ENCODE data around the gene MGAT3.

DNA sequence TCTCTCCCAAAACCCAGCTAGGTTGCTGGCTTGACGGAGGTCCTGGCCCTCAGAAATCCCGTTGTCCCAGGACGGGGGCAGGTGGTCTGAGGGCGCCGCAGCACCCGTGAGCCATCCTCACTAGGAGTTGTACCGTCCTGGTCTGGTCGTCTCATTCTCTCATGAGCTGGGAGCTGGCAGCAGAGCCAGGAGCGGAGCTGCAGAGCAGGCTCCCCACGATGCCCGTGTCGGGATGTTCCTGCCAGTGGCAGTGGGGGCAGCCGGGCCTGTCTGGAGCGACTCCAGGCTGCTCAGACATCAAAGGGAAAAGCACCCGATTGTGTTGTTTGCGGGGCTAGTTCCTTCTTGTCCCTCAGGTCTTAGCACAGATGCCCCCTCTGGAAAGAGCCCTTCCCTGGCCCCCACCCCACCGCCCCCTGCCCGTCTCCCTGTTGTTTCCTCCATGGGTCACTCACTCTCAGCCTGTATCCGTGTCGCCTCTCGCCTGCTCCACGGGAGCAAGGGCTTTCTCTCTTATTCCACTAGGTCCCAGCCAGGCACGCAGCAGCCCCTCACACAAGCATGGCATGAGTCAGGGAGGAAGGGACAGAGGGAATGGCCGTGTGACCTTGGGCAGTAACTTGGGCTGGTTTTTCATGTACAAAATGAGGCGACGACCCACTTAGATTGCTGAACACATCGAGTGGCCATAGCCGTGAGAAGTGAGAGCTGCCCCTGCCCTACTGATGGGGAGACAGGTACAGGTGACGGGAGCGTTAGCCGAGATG lies 23.2 kb upstream of the MGAT3 start:
- TF ChIP-seq CHD2 (IDR thresholded peaks at IDR 0.05; ENCODE audit: low read depth, low read length) (no peak), ETV5 (CRISPR knock-in tag; IDR thresholded peaks at IDR 0.05; ENCODE audit: low read depth) (no peak), NFE2L1 (tag; IDR thresholded peaks at IDR 0.05; ENCODE audit: borderline replicate concordance, low read depth) (no peak), RAD21 (CRISPR knock-in tag; conservative IDR thresholded peaks at IDR 0.05 in 1 of 2, IDR thresholded peaks at IDR 0.05 in 1 of 2) (no peak), EHMT2 (IDR thresholded peaks at IDR 0.05) (no peak), SNRNP70 (optimal IDR thresholded peaks at IDR 0.05; ENCODE audit: low read depth, low read length) (no peak), TCF3 (CRISPR knock-in tag; IDR thresholded peaks at IDR 0.05) (no peak), ASH1L (IDR thresholded peaks at IDR 0.05; ENCODE audit: borderline replicate concordance, low read depth, partially characterized antibody) (no peak), SMAD4 (CRISPR knock-in tag; conservative IDR thresholded peaks at IDR 0.05) (no peak), ZBTB8A (IDR thresholded peaks at IDR 0.05; ENCODE audit: partially characterized antibody) (no peak)
- TF ChIP-seq, protein P1, sequence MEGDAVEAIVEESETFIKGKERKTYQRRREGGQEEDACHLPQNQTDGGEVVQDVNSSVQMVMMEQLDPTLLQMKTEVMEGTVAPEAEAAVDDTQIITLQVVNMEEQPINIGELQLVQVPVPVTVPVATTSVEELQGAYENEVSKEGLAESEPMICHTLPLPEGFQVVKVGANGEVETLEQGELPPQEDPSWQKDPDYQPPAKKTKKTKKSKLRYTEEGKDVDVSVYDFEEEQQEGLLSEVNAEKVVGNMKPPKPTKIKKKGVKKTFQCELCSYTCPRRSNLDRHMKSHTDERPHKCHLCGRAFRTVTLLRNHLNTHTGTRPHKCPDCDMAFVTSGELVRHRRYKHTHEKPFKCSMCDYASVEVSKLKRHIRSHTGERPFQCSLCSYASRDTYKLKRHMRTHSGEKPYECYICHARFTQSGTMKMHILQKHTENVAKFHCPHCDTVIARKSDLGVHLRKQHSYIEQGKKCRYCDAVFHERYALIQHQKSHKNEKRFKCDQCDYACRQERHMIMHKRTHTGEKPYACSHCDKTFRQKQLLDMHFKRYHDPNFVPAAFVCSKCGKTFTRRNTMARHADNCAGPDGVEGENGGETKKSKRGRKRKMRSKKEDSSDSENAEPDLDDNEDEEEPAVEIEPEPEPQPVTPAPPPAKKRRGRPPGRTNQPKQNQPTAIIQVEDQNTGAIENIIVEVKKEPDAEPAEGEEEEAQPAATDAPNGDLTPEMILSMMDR (IDR thresholded peaks at IDR 0.05 in 2 of 3, conservative IDR thresholded peaks at IDR 0.05 in 1 of 3; ENCODE audit: insufficient read depth in 2 of 3, low read depth in 1 of 3, low read length in 3 of 3) = no peak
- TF ChIP-seq, protein P2, sequence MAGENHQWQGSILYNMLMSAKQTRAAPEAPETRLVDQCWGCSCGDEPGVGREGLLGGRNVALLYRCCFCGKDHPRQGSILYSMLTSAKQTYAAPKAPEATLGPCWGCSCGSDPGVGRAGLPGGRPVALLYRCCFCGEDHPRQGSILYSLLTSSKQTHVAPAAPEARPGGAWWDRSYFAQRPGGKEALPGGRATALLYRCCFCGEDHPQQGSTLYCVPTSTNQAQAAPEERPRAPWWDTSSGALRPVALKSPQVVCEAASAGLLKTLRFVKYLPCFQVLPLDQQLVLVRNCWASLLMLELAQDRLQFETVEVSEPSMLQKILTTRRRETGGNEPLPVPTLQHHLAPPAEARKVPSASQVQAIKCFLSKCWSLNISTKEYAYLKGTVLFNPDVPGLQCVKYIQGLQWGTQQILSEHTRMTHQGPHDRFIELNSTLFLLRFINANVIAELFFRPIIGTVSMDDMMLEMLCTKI (IDR thresholded peaks at IDR 0.05; ENCODE audit: partially characterized antibody) = no peak
- TF ChIP-seq, protein P3, sequence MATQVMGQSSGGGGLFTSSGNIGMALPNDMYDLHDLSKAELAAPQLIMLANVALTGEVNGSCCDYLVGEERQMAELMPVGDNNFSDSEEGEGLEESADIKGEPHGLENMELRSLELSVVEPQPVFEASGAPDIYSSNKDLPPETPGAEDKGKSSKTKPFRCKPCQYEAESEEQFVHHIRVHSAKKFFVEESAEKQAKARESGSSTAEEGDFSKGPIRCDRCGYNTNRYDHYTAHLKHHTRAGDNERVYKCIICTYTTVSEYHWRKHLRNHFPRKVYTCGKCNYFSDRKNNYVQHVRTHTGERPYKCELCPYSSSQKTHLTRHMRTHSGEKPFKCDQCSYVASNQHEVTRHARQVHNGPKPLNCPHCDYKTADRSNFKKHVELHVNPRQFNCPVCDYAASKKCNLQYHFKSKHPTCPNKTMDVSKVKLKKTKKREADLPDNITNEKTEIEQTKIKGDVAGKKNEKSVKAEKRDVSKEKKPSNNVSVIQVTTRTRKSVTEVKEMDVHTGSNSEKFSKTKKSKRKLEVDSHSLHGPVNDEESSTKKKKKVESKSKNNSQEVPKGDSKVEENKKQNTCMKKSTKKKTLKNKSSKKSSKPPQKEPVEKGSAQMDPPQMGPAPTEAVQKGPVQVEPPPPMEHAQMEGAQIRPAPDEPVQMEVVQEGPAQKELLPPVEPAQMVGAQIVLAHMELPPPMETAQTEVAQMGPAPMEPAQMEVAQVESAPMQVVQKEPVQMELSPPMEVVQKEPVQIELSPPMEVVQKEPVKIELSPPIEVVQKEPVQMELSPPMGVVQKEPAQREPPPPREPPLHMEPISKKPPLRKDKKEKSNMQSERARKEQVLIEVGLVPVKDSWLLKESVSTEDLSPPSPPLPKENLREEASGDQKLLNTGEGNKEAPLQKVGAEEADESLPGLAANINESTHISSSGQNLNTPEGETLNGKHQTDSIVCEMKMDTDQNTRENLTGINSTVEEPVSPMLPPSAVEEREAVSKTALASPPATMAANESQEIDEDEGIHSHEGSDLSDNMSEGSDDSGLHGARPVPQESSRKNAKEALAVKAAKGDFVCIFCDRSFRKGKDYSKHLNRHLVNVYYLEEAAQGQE (IDR thresholded peaks at IDR 0.05; ENCODE audit: borderline replicate concordance) = no peak
- TF ChIP-seq, protein P3 (CRISPR knock-in tag; IDR thresholded peaks at IDR 0.05; ENCODE audit: low read depth) = no peak
